GM23338 (cell line): ENCODE data around the gene RBMXL2. TPM values are rescaled to one million over a fixed set of nuclear protein-coding genes. Genes with fewer than 3 reads are reported as not detected.
A peak's percentile ranks its signal among the peaks of the same experiment; 100 is the strongest.

ENCODE experiments used
- ATAC-seq: fragments of 200-7000 bp; cut with Tn5 transposase; 3 replicates; pipeline ENCODE4 v1.9.1; 2020
- DNase-seq: peaks from one replicate; pipeline ENCODE4 v3.0.0-alpha.2; 2015; ENCODE audit warnings: low spot score
- H2AFZ ChIP-seq: fragments of 200-600 bp; sonication (generic); 2 replicates; pipeline ENCODE4 v1.8.0; 2016; ENCODE audit warnings: antibody characterized with exemption, mild to moderate bottlenecking, moderate library complexity
- H3F3A ChIP-seq: fragments of 200-600 bp; sonication (generic); replicated peaks from 2 replicates; pipeline ENCODE4 v1.8.0; 2017; ENCODE audit warnings: antibody characterized with exemption, mixed run types, low read depth
- H3K27ac ChIP-seq: fragments of 200-600 bp; sonication (generic); 2 replicates; pipeline ENCODE4 v1.6.1; 2016; ENCODE audit warnings: low read depth
- H3K27me3 ChIP-seq: fragments of 200-600 bp; sonication (generic); 2 replicates; pipeline ENCODE4 v1.8.0; 2016; ENCODE audit warnings: mild to moderate bottlenecking, mixed run types, moderate library complexity; ENCODE audit not compliant: insufficient read depth
- H3K36me3 ChIP-seq: fragments of 200-600 bp; sonication (generic); 2 replicates; pipeline ENCODE4 v1.8.0; 2016; ENCODE audit warnings: mild to moderate bottlenecking; ENCODE audit not compliant: insufficient read depth
- H3K4me1 ChIP-seq: fragments of 200-600 bp; sonication (generic); 2 replicates; pipeline ENCODE4 v1.8.0; 2016; ENCODE audit warnings: mild to moderate bottlenecking, moderate library complexity; ENCODE audit not compliant: insufficient read depth
- H3K4me2 ChIP-seq: fragments of 200-600 bp; sonication (generic); 2 replicates; pipeline ENCODE4 v1.7.1; 2017; ENCODE audit warnings: mixed run types
- H3K4me3 ChIP-seq: fragments of 200-600 bp; sonication (generic); 2 replicates; pipeline ENCODE4 v1.6.1; 2016; ENCODE audit warnings: mixed run types
- H3K79me2 ChIP-seq: fragments of 200-600 bp; sonication (generic); replicated peaks from 2 replicates; pipeline ENCODE4 v1.8.0; 2017; ENCODE audit warnings: mild to moderate bottlenecking; ENCODE audit not compliant: insufficient read depth
- H3K9me2 ChIP-seq: fragments of 200-600 bp; sonication (generic); 2 replicates; pipeline ENCODE4 v1.8.0; 2017; ENCODE audit not compliant: insufficient read depth
- H4K20me1 ChIP-seq: fragments of 200-600 bp; sonication (generic); replicated peaks from 2 replicates; pipeline ENCODE4 v1.8.0; 2017; ENCODE audit warnings: mild to moderate bottlenecking; ENCODE audit not compliant: insufficient read depth
- H3K27ac Mint-ChIP-seq: 2 replicates; pipeline ENCODE4 v1.8.0; 2020; ENCODE audit warnings: inconsistent platforms, mild to moderate bottlenecking, moderate library complexity, mixed read lengths
- H3K27me3 Mint-ChIP-seq: 3 replicates; pipeline ENCODE4 v1.8.0; 2022; ENCODE audit warnings: low read depth, mild to moderate bottlenecking, moderate library complexity, mixed read lengths, inconsistent platforms; ENCODE audit not compliant: insufficient read depth, poor library complexity
- H3K36me3 Mint-ChIP-seq: 3 replicates; pipeline ENCODE4 v1.8.0; 2021; ENCODE audit warnings: low read depth, mild to moderate bottlenecking, inconsistent platforms, moderate library complexity, mixed read lengths
- H3K4me1 Mint-ChIP-seq: 3 replicates; pipeline ENCODE4 v1.8.0; 2020; ENCODE audit warnings: mild to moderate bottlenecking, inconsistent platforms, mixed read lengths
- H3K4me3 Mint-ChIP-seq: 3 replicates; pipeline ENCODE4 v1.8.0; 2021; ENCODE audit warnings: moderate library complexity, mild to moderate bottlenecking, inconsistent platforms, mixed read lengths
- H3K9me3 Mint-ChIP-seq: 3 replicates; pipeline ENCODE4 v1.8.0; 2020; ENCODE audit warnings: moderate library complexity, mild to moderate bottlenecking, inconsistent platforms, mixed read lengths
- CREB1 ChIP-seq: fragments of 250-450 bp; sonication (Bioruptor Pico); IDR thresholded peaks from 2 replicates; pipeline ENCODE4 v1.5.0; 2020; ENCODE audit warnings: low read depth, mild to moderate bottlenecking, moderate library complexity
- ETS1 ChIP-seq: IDR thresholded peaks from 2 replicates; pipeline ENCODE4 v1.6.1; 2016; ENCODE audit warnings: antibody characterized with exemption
- EZH2 ChIP-seq: fragments of 200-600 bp; sonication (generic); IDR thresholded peaks from one replicate; pipeline ENCODE4 v1.8.0; 2017; ENCODE audit warnings: antibody characterized with exemption, mild to moderate bottlenecking, low read depth; ENCODE audit not compliant: unreplicated experiment
- NANOG ChIP-seq: IDR thresholded peaks from 2 replicates; pipeline ENCODE4 v1.6.1; 2016; ENCODE audit warnings: antibody characterized with exemption, borderline replicate concordance
- POLR2AphosphoS5 ChIP-seq: IDR thresholded peaks from 2 replicates; pipeline ENCODE4 v1.6.1; 2016; ENCODE audit warnings: antibody characterized with exemption, low read depth
- REST ChIP-seq: IDR thresholded peaks from one replicate; pipeline ENCODE4 v1.6.1; 2018; ENCODE audit warnings: antibody characterized with exemption; ENCODE audit not compliant: unreplicated experiment
- STAT1 ChIP-seq: IDR thresholded peaks from one replicate; pipeline ENCODE4 v1.6.1; 2016; ENCODE audit warnings: antibody characterized with exemption; ENCODE audit not compliant: unreplicated experiment
- ZNF331 ChIP-seq: fragments of 250-450 bp; sonication (Bioruptor Pico); IDR thresholded peaks from 2 replicates; pipeline ENCODE4 v1.5.0; 2020; ENCODE audit warnings: low read depth, mild to moderate bottlenecking, moderate library complexity
- polyA plus RNA-seq: library from polyadenylated mRNA; unstranded; fragments of >200 nt; fragmentation: Nextera tagmentation; extraction: Ambion mirVana; gene quantifications from 2 replicates; pipeline ENCODE4 v1.2.1, GENCODE V29; 2016
- total RNA-seq: library from RNA; depleted of rRNA; stranded (reverse); fragments of >200 nt; shearing (Covaris generic); gene quantifications from 2 replicates; pipeline ENCODE4 v1.2.3, GENCODE V29; 2014
- TF ChIP-seq, protein P1 (sequence below), 2 experiments: fragments of 200-600 bp in 1 of 2; sonication (generic) in 1 of 2; conservative IDR thresholded peaks; 2 replicates each; pipeline versions ENCODE4 v1.5.1 to v1.6.1; 2016 to 2017; ENCODE audit warnings: antibody characterized with exemption in 2 of 2, low read depth in 2 of 2, mild to moderate bottlenecking in 2 of 2, moderate library complexity in 1 of 2

The RBMXL2 gene
- total and polyA plus RNA-seq, 2 experiments from 2014 or later, result 0.17 TPM; not detected in 1

DNA sequence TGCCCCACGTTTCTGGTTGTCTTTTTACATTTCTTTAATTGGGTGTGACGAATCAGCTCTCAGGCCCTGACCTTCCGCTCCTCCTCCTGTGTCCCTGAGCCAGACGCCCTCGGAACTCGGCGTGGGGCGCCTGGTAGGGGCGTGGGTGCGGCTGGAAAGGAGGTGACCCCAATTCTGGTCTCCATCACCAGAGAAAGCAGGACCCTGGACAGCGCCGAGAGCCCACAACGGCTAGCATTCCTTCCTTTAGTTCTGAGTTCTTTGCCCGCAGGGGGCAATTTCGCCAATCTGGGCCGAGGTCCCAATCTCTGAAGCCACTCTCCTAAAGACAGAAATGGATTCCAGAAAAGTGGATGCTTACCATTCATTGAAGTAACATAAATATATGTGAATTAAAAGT is 11.7 kb upstream of the RBMXL2 start (continued):
- TF ChIP-seq REST, result peak; percentile 84

DNA sequence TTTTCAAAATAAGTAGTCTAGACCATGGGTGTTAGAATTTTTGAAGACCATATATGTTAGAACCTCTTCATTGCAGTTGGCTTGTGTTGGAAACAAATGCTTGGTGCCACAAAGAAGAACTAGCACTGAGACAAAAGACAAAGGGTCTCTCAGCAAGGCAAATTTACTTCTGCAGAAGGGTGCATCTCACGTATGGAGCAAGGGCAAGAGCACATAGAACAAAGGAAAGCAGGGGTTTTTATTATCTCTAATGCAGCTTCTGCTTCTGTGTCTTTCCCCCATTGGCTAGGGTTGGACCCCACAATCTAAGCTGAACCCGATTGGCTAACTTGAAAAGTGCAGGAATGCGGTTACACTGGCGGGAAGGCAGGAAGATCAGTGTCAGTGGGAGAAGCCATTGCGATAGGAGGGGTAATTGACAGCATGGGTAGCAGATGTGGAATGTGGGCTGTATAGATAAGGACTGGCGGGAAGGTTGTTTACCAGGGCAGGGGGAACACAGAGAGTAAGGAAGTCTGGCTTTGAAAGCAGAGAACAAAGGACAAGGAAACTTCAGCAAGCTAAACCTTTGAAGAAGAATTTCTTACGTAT is 9.2 kb upstream of the RBMXL2 start:
- DNase-seq (peak; percentile 13), ATAC-seq (no peak)
- H3K27me3 ChIP-seq, result no peaks in the 10 kb centered on the region
- peaks cover 36% of the 10 kb centered on the region for H3K9me3 Mint-ChIP-seq
- H3F3A ChIP-seq, result no peaks in the 10 kb centered on the region
- peaks cover 6% of the 10 kb centered on the region for H3K27me3 Mint-ChIP-seq
- TF ChIP-seq EZH2 (no peak), CREB1 (CRISPR knock-in tag) (no peak), STAT1 (no peak), ZNF331 (CRISPR knock-in tag) (no peak), NANOG (no peak), ETS1 (no peak), POLR2AphosphoS5 (no peak)
- TF ChIP-seq, protein P1, sequence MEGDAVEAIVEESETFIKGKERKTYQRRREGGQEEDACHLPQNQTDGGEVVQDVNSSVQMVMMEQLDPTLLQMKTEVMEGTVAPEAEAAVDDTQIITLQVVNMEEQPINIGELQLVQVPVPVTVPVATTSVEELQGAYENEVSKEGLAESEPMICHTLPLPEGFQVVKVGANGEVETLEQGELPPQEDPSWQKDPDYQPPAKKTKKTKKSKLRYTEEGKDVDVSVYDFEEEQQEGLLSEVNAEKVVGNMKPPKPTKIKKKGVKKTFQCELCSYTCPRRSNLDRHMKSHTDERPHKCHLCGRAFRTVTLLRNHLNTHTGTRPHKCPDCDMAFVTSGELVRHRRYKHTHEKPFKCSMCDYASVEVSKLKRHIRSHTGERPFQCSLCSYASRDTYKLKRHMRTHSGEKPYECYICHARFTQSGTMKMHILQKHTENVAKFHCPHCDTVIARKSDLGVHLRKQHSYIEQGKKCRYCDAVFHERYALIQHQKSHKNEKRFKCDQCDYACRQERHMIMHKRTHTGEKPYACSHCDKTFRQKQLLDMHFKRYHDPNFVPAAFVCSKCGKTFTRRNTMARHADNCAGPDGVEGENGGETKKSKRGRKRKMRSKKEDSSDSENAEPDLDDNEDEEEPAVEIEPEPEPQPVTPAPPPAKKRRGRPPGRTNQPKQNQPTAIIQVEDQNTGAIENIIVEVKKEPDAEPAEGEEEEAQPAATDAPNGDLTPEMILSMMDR (conservative IDR thresholded peaks at IDR 0.05; ENCODE audit: low read depth in 2 of 2), result no peak
- H3K36me3 Mint-ChIP-seq, result peaks cover 30% of the 10 kb centered on the region
- H3K79me2 ChIP-seq, result no peaks in the 10 kb centered on the region
- H3K4me1 ChIP-seq, result peaks cover 3% of the 10 kb centered on the region; the same call in 1 of the 2 replicates
- no peak overlapping the region for H3K4me2 ChIP-seq
- no peak overlapping the region for H3K27ac ChIP-seq
- peaks cover 13% of the 10 kb centered on the region for H3K36me3 ChIP-seq
- H4K20me1 ChIP-seq, result no peaks in the 10 kb centered on the region
- H3K4me3 Mint-ChIP-seq, result no peak overlapping the region
- H3K9me2 ChIP-seq, result no peaks in the 10 kb centered on the region; the same call in 1 of the 2 replicates
- H3K4me1 Mint-ChIP-seq, result peaks cover 6% of the 10 kb centered on the region; the same call in 2 of the 3 replicates
- no peak overlapping the region for H2AFZ ChIP-seq
- H3K27ac Mint-ChIP-seq, result no peak overlapping the region
- H3K4me3 ChIP-seq, result no peak overlapping the region
